Activated CD4-positive, alpha-beta memory T cell treated with anti-CD3 and anti-CD28 coated beads for 36 hours (primary cell): Measurements from ENCODE around the gene TTYH2. TPM values are rescaled to one million over a fixed set of nuclear protein-coding genes. Genes with fewer than 3 reads are reported as not detected.

Source experiments
- CTCF ChIA-PET: fragments of 350-600 bp; sonication (Branson Sonifier 250); formaldehyde crosslinking; loops from one replicate; lab custom pipeline; 2021; ENCODE audit warnings: antibody characterized with exemption, inconsistent platforms; lab: Charles Lee
- POLR2A ChIA-PET: fragments of 350-600 bp; sonication (Branson Sonifier 250); formaldehyde crosslinking; loops from one replicate; lab custom pipeline; 2021; ENCODE audit warnings: antibody characterized with exemption; lab: Charles Lee
- DNase-seq: peaks from one replicate; pipeline ENCODE4 v3.0.0-alpha.2; 2020
- H3K27ac Mint-ChIP-seq: one replicate; pipeline ENCODE4 v1.8.0; 2021; ENCODE audit warnings: mixed read lengths
- H3K27me3 Mint-ChIP-seq: one replicate; pipeline ENCODE4 v1.8.0; 2021; ENCODE audit warnings: mixed read lengths
- H3K36me3 Mint-ChIP-seq: one replicate; pipeline ENCODE4 v1.8.0; 2021; ENCODE audit warnings: mixed read lengths
- H3K4me1 Mint-ChIP-seq: one replicate; pipeline ENCODE4 v1.8.0; 2021; ENCODE audit warnings: low read depth, mixed read lengths
- H3K4me3 Mint-ChIP-seq: one replicate; pipeline ENCODE4 v1.8.0; 2021; ENCODE audit warnings: mild to moderate bottlenecking, mixed read lengths
- H3K9me3 Mint-ChIP-seq: one replicate; pipeline ENCODE4 v1.8.0; 2021; ENCODE audit warnings: mixed read lengths
- intact Hi-C: fragments of 100-400 bp; cut with micrococcal nuclease; formaldehyde crosslinking; loops from one replicate; pipeline ENCODE4 v1.15.1; 2023
- total RNA-seq, 2 experiments: library from RNA; stranded (reverse); gene quantifications; one replicate each; pipeline ENCODE4 v1.2.3, GENCODE V29; 2021

Gene TTYH2
- total RNA-seq, 2 experiments from 2014 or later = 7.6 to 7.9 TPM

GRCh38 chr17:74241431-74241830, 28.1 kb downstream of the TTYH2 start:
- intact Hi-C loops = no loop called here
- Mint-ChIP-seq H3K27me3 (no peaks in the 10 kb centered on the region), H3K9me3 (no peaks in the 10 kb centered on the region), H3K36me3 (no peaks in the 10 kb centered on the region), H3K4me1 (no peaks in the 10 kb centered on the region), H3K27ac (no peak overlapping the region), H3K4me3 (no peak overlapping the region)
- ChIA-PET CTCF (no interaction called here), POLR2A (no interaction called here)
- DNase-seq = no peak

GRCh38 chr17:74241847-74242246, 28.5 kb downstream of the TTYH2 start:
- H3K9me3 Mint-ChIP-seq = no peaks in the 10 kb centered on the region

GRCh38 chr17:74243013-74243755, 29.8 kb downstream of the TTYH2 start:
- H3K27me3 Mint-ChIP-seq = no peaks in the 10 kb centered on the region
- H3K4me3 Mint-ChIP-seq = no peak overlapping the region
- H3K27ac Mint-ChIP-seq = no peak overlapping the region
- no peaks in the 10 kb centered on the region for H3K4me1 Mint-ChIP-seq
- ChIA-PET POLR2A (no interaction called here), CTCF (interaction anchor here (0.5 kb wide), 1 partner anchor 114 kb away, joined by 3 read pairs; no protein-coding TSS in a partner anchor)
- intact Hi-C loops = no loop called here
- no peaks in the 10 kb centered on the region for H3K36me3 Mint-ChIP-seq
- H3K9me3 Mint-ChIP-seq = no peaks in the 10 kb centered on the region
- no peak for DNase-seq

More at GRCh38 chr17:74241847-74242246, 28.5 kb downstream of the TTYH2 start:
- Mint-ChIP-seq H3K4me1 (no peaks in the 10 kb centered on the region), H3K27ac (no peak overlapping the region), H3K27me3 (no peaks in the 10 kb centered on the region), H3K4me3 (no peak overlapping the region), H3K36me3 (no peaks in the 10 kb centered on the region)
- POLR2A ChIA-PET = no interaction called here
- CTCF ChIA-PET = no interaction called here
- intact Hi-C loops = no loop called here
- DNase-seq = no peak

GRCh38 chr17:74244128-74244527, 30.8 kb downstream of the TTYH2 start:
- POLR2A ChIA-PET = no interaction called here
- no peak for DNase-seq
- no peak overlapping the region for H3K27ac Mint-ChIP-seq
- no peaks in the 10 kb centered on the region for H3K9me3 Mint-ChIP-seq
- no peaks in the 10 kb centered on the region for H3K36me3 Mint-ChIP-seq
- H3K4me1 Mint-ChIP-seq = no peaks in the 10 kb centered on the region
- CTCF ChIA-PET = interaction anchor here (0.6 to 1.6 kb wide), 2 partner anchors 124 to 351 kb away, joined by 3 to 5 read pairs; no protein-coding TSS in a partner anchor
- H3K4me3 Mint-ChIP-seq = no peak overlapping the region
- intact Hi-C loops = no loop called here
- no peaks in the 10 kb centered on the region for H3K27me3 Mint-ChIP-seq

- DNase-seq = no peak
- no peak overlapping the region for H3K4me3 Mint-ChIP-seq
- H3K36me3 Mint-ChIP-seq = no peaks in the 10 kb centered on the region
- no peak overlapping the region for H3K27ac Mint-ChIP-seq
- POLR2A ChIA-PET = interaction anchor here (1.0 kb wide), 1 partner anchor 20 kb away, joined by 3 read pairs; no protein-coding TSS in a partner anchor
- no peaks in the 10 kb centered on the region for H3K9me3 Mint-ChIP-seq
- intact Hi-C loops = no loop called here
- no peaks in the 10 kb centered on the region for H3K4me1 Mint-ChIP-seq
- H3K27me3 Mint-ChIP-seq = no peaks in the 10 kb centered on the region
- CTCF ChIA-PET = interaction anchor here (0.6 to 1.6 kb wide), 2 partner anchors 124 to 351 kb away, joined by 3 to 5 read pairs; no protein-coding TSS in a partner anchor
Observed at GRCh38 chr17:74244548-74244947, 31.2 kb downstream of the TTYH2 start.

GRCh38 chr17:74245145-74245831, 31.9 kb downstream of the TTYH2 start:
- H3K36me3 Mint-ChIP-seq = no peaks in the 10 kb centered on the region
- no peak for DNase-seq
- ChIA-PET CTCF (interaction anchor here (0.6 to 1.6 kb wide), 2 partner anchors 123 to 350 kb away, joined by 3 to 5 read pairs; no protein-coding TSS in a partner anchor), POLR2A (interaction anchor here (1.0 kb wide), 1 partner anchor 19 kb away, joined by 3 read pairs; no protein-coding TSS in a partner anchor)
- H3K4me3 Mint-ChIP-seq = no peak overlapping the region
- no peaks in the 10 kb centered on the region for H3K4me1 Mint-ChIP-seq
- no peaks in the 10 kb centered on the region for H3K27me3 Mint-ChIP-seq
- intact Hi-C loops = no loop called here
- H3K27ac Mint-ChIP-seq = no peak overlapping the region
- H3K9me3 Mint-ChIP-seq = no peaks in the 10 kb centered on the region

GRCh38 chr17:74245871-74246270, 32.5 kb downstream of the TTYH2 start:
- POLR2A ChIA-PET = no interaction called here
- Mint-ChIP-seq H3K4me3 (no peak overlapping the region), H3K9me3 (no peaks in the 10 kb centered on the region), H3K27ac (no peak overlapping the region), H3K4me1 (no peaks in the 10 kb centered on the region), H3K36me3 (no peaks in the 10 kb centered on the region), H3K27me3 (no peaks in the 10 kb centered on the region)
- DNase-seq = no peak
- CTCF ChIA-PET = no interaction called here
- intact Hi-C loops = no loop called here

- no peak for DNase-seq
- ChIA-PET CTCF (no interaction called here), POLR2A (no interaction called here)
- Mint-ChIP-seq H3K27me3 (no peaks in the 10 kb centered on the region), H3K27ac (no peak overlapping the region), H3K4me3 (no peak overlapping the region), H3K9me3 (no peaks in the 10 kb centered on the region), H3K4me1 (no peaks in the 10 kb centered on the region), H3K36me3 (peaks cover 5% of the 10 kb centered on the region)
- intact Hi-C loops = no loop called here
Observed at GRCh38 chr17:74249590-74250270, 36.4 kb downstream of the TTYH2 start.

GRCh38 chr17:74250324-74250995, 37.1 kb downstream of the TTYH2 start:
- Mint-ChIP-seq H3K9me3 (no peaks in the 10 kb centered on the region), H3K27ac (no peak overlapping the region), H3K27me3 (no peaks in the 10 kb centered on the region), H3K4me3 (no peak overlapping the region), H3K36me3 (peaks cover 5% of the 10 kb centered on the region), H3K4me1 (no peaks in the 10 kb centered on the region)
- intact Hi-C loops = no loop called here
- POLR2A ChIA-PET = no interaction called here
- CTCF ChIA-PET = no interaction called here
- DNase-seq = no peak

GRCh38 chr17:74251051-74251450, 37.7 kb downstream of the TTYH2 start:
- DNase-seq = no peak
- ChIA-PET CTCF (no interaction called here), POLR2A (no interaction called here)
- Mint-ChIP-seq H3K4me3 (no peak overlapping the region), H3K27me3 (no peaks in the 10 kb centered on the region), H3K36me3 (peaks cover 5% of the 10 kb centered on the region), H3K4me1 (no peaks in the 10 kb centered on the region), H3K9me3 (no peaks in the 10 kb centered on the region), H3K27ac (no peak overlapping the region)
- intact Hi-C loops = no loop called here

GRCh38 chr17:74251569-74251968, 38.2 kb downstream of the TTYH2 start:
- Mint-ChIP-seq H3K27me3 (no peaks in the 10 kb centered on the region), H3K9me3 (no peaks in the 10 kb centered on the region), H3K4me3 (no peak overlapping the region), H3K36me3 (peaks cover 5% of the 10 kb centered on the region), H3K4me1 (no peaks in the 10 kb centered on the region), H3K27ac (no peak overlapping the region)
- ChIA-PET CTCF (no interaction called here), POLR2A (no interaction called here)
- DNase-seq = no peak
- intact Hi-C loops = no loop called here

- ChIA-PET POLR2A (no interaction called here), CTCF (no interaction called here)
- intact Hi-C loops = no loop called here
- Mint-ChIP-seq H3K27ac (no peak overlapping the region), H3K36me3 (peaks cover 5% of the 10 kb centered on the region), H3K9me3 (no peaks in the 10 kb centered on the region), H3K27me3 (no peaks in the 10 kb centered on the region), H3K4me3 (no peak overlapping the region), H3K4me1 (no peaks in the 10 kb centered on the region)
- no peak for DNase-seq
Observed at GRCh38 chr17:74252211-74252610, 38.8 kb downstream of the TTYH2 start.
